Mesenteric fat pad (tissue), 1 donor: ENCODE data around the gene BCL11A. TPM values are rescaled to one million over a fixed set of nuclear protein-coding genes. Genes with fewer than 3 reads are reported as not detected.

Experiments used
- DNase-seq: peaks from one replicate; pipeline ENCODE4 v3.0.0-alpha.2; 2020; ENCODE audit warnings: low spot score
- total RNA-seq: library from RNA; stranded (reverse); fragmentation: NEBNext Ultra II Directional; extraction: Animal tissue kit (Norgen Biotek cat#: 25700); gene quantifications from one replicate; pipeline ENCODE4 v1.2.1, GENCODE V29; 2021
- donor health status: DM: yes; HTN: yes; CAD: no.

Gene BCL11A
- total RNA-seq, 1 donor from 2014 or later, result 0.64 TPM

GRCh38 chr2:60410456-60411146, 142.9 kb downstream of the BCL11A start:
- DNase-seq, result no peak

GRCh38 chr2:60409531-60409871, 144.0 kb downstream of the BCL11A start:
- no peak for DNase-seq

- no peak for DNase-seq
Observed at GRCh38 chr2:60408811-60409530, 144.5 kb downstream of the BCL11A start.

- DNase-seq, result no peak
Observed at GRCh38 chr2:60408207-60408606, 145.2 kb downstream of the BCL11A start.

- no peak for DNase-seq
Observed at GRCh38 chr2:60407398-60407797, 146.1 kb downstream of the BCL11A start.

GRCh38 chr2:60406192-60406591, 147.3 kb downstream of the BCL11A start:
- DNase-seq, result no peak

GRCh38 chr2:60405271-60405919, 148.1 kb downstream of the BCL11A start:
- no peak for DNase-seq

Other genes with a start within 250 kb of the BCL11A start
- 10.7 TPM for gene PAPOLG, start 202.6 kb upstream of the BCL11A start, total RNA-seq